Mesodermal cell (in vitro differentiated cells): ENCODE measurements around the gene HRH4.

Experiments
- H3K27ac ChIP-seq: 2 replicates; pipeline ENCODE4 v1.7.0; 2013; ENCODE audit warnings: mild to moderate bottlenecking, low read depth, low read length, moderate library complexity; ENCODE audit not compliant: severe bottlenecking
- H3K36me3 ChIP-seq: 2 replicates; pipeline ENCODE4 v1.7.1; 2013; ENCODE audit warnings: mild to moderate bottlenecking, low read length, moderate library complexity; ENCODE audit not compliant: control insufficient read depth, insufficient read depth
- H3K4me1 ChIP-seq: one replicate; pipeline ENCODE4 v1.7.1; 2013; ENCODE audit warnings: mild to moderate bottlenecking, low read length; ENCODE audit not compliant: insufficient read depth, control insufficient read depth, poor library complexity, severe bottlenecking
- H3K4me3 ChIP-seq: 2 replicates; pipeline ENCODE4 v1.7.0; 2013; ENCODE audit warnings: low read length, control low read depth, mild to moderate bottlenecking; ENCODE audit not compliant: insufficient read depth, poor library complexity, severe bottlenecking; ENCODE audit errors: extremely low read depth
- H3K9me3 ChIP-seq: 2 replicates; pipeline ENCODE4 v1.7.1; 2013; ENCODE audit warnings: mild to moderate bottlenecking, low read length, moderate library complexity; ENCODE audit not compliant: control insufficient read depth
- WGBS, 2 experiments: methylation state at CpG; one replicate each; pipeline ENCODE4 v1.1.5; 2013; ENCODE audit warnings: missing lambda C conversion rate in 2 of 2; ENCODE audit not compliant: insufficient coverage in 2 of 2; 5-methylcytosine and 5-hydroxymethylcytosine counted together

HRH4 gene

GRCh38 chr18:24429188-24429587 is 31.2 kb upstream of the HRH4 start:
- H3K27ac ChIP-seq, result no peak overlapping the region
- H3K9me3 ChIP-seq, result no peaks in the 10 kb centered on the region
- peaks cover 33% of the 10 kb centered on the region for H3K36me3 ChIP-seq
- peaks cover 6% of the 10 kb centered on the region for H3K4me1 ChIP-seq
- no peak overlapping the region for H3K4me3 ChIP-seq
- 89 to 100% methylated on average over 1 to 3 of the region's 4 CpGs for whole genome bisulfite sequencing, 2 experiments

- Histone ChIP-seq H3K4me3 (no peak overlapping the region), H3K27ac (no peak overlapping the region), H3K9me3 (no peaks in the 10 kb centered on the region), H3K36me3 (peaks cover 45% of the 10 kb centered on the region), H3K4me1 (no peaks in the 10 kb centered on the region)
- 85 to 94% methylated on average over 1 to 2 of the region's 3 CpGs for WGBS, 2 experiments
These were observed 27.8 kb upstream of the HRH4 start for GRCh38 chr18:24432618-24433017.

DNA sequence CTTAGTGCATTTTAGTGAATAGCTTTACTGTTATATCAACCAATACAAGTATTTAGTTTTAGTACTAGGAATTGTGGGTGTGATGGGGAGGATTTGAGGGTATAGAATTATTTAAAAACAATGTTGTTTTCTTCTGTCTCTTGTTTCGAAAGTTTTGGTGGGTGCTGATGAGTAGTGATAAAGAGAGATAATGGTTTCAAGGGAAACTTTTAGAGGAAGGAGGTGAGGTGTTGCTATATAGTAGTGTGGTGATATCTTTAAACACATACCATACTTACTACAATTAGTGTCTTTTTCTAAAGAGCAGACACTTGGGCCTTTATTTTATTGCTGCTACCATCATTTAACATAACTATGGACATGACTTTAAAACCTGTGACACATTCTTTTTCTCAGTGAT is 23.5 kb upstream of the HRH4 start:
- Histone ChIP-seq H3K36me3 (peaks cover 48% of the 10 kb centered on the region), H3K27ac (no peak overlapping the region), H3K9me3 (no peaks in the 10 kb centered on the region), H3K4me3 (no peak overlapping the region), H3K4me1 (no peaks in the 10 kb centered on the region)
- 80% methylated on average over 1 of the region's 1 CpG; no CpG with 5 or more reads in 1 of the 2 experiments for WGBS, 2 experiments

GRCh38 chr18:24443870-24444269 is 16.6 kb upstream of the HRH4 start:
- 100% methylated on average over 1 of the region's 2 CpGs for WGBS, 2 experiments
- H3K27ac ChIP-seq, result no peak overlapping the region
- H3K36me3 ChIP-seq, result peaks cover 60% of the 10 kb centered on the region
- no peak overlapping the region for H3K4me3 ChIP-seq
- H3K9me3 ChIP-seq, result no peaks in the 10 kb centered on the region
- H3K4me1 ChIP-seq, result no peaks in the 10 kb centered on the region

DNA sequence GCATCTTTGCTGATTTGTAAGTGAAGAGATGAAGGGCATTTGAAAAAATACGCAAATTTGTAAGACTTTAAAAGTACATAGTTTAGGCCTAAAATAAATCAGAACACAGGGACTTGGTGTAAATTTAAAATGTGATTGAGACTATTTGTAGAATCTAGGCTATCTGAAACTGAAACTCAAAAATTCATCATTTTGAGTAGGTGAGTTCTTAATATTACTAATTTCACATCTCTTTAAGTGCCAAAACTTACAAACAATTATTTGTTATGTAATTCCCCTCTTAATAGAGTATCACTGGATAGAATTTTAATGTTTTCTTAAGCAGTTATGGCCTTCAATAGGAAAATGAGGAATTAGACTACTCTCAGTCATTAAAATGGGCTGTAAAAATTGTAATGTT is 14.0 kb upstream of the HRH4 start:
- Histone ChIP-seq H3K4me1 (no peaks in the 10 kb centered on the region), H3K4me3 (no peak overlapping the region), H3K27ac (no peak overlapping the region), H3K9me3 (no peaks in the 10 kb centered on the region), H3K36me3 (peaks cover 62% of the 10 kb centered on the region)
- WGBS, 2 experiments, result 89% methylated on average over 1 of the region's 1 CpG; no CpG with 5 or more reads in 1 of the 2 experiments

GRCh38 chr18:24446953-24447538 is 13.4 kb upstream of the HRH4 start:
- H3K4me3 ChIP-seq, result no peak overlapping the region
- no peaks in the 10 kb centered on the region for H3K4me1 ChIP-seq
- WGBS, 2 experiments, result no CpG with 5 or more reads among the region's 1 CpG
- peaks cover 57% of the 10 kb centered on the region for H3K36me3 ChIP-seq
- H3K27ac ChIP-seq, result no peak overlapping the region
- H3K9me3 ChIP-seq, result no peaks in the 10 kb centered on the region

- Histone ChIP-seq H3K36me3 (peaks cover 48% of the 10 kb centered on the region), H3K4me3 (no peak overlapping the region), H3K4me1 (no peaks in the 10 kb centered on the region), H3K9me3 (no peaks in the 10 kb centered on the region), H3K27ac (no peak overlapping the region)
- WGBS, 2 experiments, result no CpG with 5 or more reads among the region's 1 CpG
These were observed 12.5 kb upstream of the HRH4 start for GRCh38 chr18:24447961-24448360.

DNA sequence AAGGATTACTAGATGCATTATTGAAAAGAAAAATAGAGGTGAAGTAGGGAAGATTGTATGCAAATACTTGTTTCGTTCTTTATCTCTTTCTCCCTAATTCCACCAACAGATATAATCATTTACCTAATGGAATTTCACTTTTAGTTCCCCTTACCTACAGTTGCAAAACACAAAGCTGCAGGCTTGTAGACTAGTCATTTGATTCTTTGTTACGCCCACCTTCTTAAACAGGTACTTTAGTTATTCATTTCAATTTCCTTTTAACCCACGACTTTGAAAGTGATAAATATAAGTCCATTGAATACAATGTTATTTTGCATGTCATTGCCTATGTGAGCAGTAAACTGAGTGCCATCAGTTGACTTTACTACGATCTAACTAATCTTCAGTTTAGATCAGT is 3.9 kb upstream of the HRH4 start:
- H3K9me3 ChIP-seq, result no peaks in the 10 kb centered on the region
- H3K4me3 ChIP-seq, result no peak overlapping the region
- 80 to 100% methylated on average over 1 of the region's 4 CpGs for WGBS, 2 experiments
- H3K36me3 ChIP-seq, result peaks cover 4% of the 10 kb centered on the region
- H3K4me1 ChIP-seq, result no peaks in the 10 kb centered on the region
- no peak overlapping the region for H3K27ac ChIP-seq

DNA sequence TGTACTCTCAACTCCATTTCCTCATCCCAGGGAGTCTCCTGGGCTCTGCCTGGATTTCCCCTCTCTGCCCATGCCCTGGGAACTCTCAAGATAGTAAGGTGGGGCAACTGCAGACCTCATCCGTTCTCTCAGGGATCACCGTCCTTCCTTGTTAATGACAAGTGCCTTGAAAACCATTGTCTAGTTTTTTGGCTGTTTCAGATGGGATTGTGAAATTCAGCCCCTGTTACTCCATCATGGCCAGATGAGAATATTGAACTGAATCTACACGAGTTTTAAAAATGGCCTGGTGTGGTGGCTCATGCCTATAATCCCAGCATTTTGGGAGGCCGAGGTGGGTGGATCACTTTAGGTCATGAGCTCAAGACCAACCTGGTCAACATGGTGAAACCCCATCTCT is 665 bp upstream of the HRH4 start:
- peaks cover 4% of the 10 kb centered on the region for H3K36me3 ChIP-seq
- H3K4me1 ChIP-seq, result no peaks in the 10 kb centered on the region
- H3K4me3 ChIP-seq, result no peak overlapping the region
- 100% methylated on average over 2 to 3 of the region's 4 CpGs for whole genome bisulfite sequencing, 2 experiments
- H3K9me3 ChIP-seq, result no peaks in the 10 kb centered on the region
- H3K27ac ChIP-seq, result no peak overlapping the region

- Histone ChIP-seq H3K36me3 (peaks cover 4% of the 10 kb centered on the region), H3K4me3 (no peak overlapping the region), H3K4me1 (no peaks in the 10 kb centered on the region), H3K27ac (no peak overlapping the region), H3K9me3 (no peaks in the 10 kb centered on the region)
- WGBS, 2 experiments, result 95 to 99% methylated on average over 7 to 8 of the region's 8 CpGs
These were observed 1.6 kb downstream of the HRH4 start for GRCh38 chr18:24461996-24462395.

GRCh38 chr18:24462838-24463775 is 2.7 kb downstream of the HRH4 start:
- Histone ChIP-seq H3K4me1 (no peaks in the 10 kb centered on the region), H3K36me3 (peaks cover 4% of the 10 kb centered on the region), H3K4me3 (no peak overlapping the region), H3K9me3 (no peaks in the 10 kb centered on the region), H3K27ac (no peak overlapping the region)
- WGBS, 2 experiments, result 73 to 90% methylated on average over 3 to 4 of the region's 5 CpGs
